ENCODE results near the gene ABI2.

Gene ABI2

DNA sequence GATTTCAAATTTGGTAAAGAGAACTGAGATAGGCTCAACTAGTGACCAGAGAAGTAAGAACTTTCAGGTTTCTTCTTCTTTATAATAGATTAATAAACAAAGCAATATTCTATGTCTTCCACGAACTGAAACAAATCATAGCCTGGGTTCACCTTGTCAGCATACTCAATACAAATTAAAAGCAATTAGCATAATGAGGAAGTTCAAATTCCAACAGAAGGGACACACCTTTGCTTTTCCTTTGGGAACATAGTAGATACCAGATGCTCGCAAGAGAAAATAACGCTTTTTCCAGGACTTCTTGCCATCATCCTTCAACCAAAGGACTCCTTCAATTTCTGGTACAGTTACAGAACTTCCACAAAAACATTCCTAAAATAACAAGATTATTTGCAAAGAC is 127.0 kb downstream of the ABI2 start:
- Histone ChIP-seq H3K4me3 (ENCODE audit: low read depth, low read length) (no peak overlapping the region), H3K9me3 (ENCODE audit: control insufficient read depth, insufficient read depth, low read length) (no peaks in the 10 kb centered on the region), H3K36me3 (ENCODE audit: control insufficient read depth, insufficient read depth, low read length) (no peaks in the 10 kb centered on the region), H3K4me1 (ENCODE audit: control insufficient read depth, insufficient read depth, low read length) (no peaks in the 10 kb centered on the region), H3K9ac (ENCODE audit: low read depth, low read length) (no peak overlapping the region), H3K27me3 (ENCODE audit: control insufficient read depth, insufficient read depth, low read length) (no peaks in the 10 kb centered on the region)

DNA sequence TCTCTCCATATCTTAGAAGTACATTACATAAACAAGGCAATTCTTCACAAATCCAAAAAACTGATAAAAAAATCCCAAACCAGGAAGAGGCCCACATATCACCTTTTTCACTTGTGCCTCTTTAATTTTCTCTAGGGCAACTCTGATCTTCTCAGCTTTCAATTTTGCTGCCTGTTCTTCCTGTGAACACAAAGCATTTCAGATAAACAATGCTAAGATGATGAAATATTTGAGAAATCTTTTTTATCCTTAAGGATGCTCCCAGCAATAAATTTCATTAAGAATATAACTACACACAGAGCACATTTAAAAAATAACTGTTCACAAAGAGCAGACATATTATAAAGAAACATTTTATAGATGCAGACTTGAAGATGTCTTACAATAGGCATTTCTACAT is 133.6 kb downstream of the ABI2 start:
- Histone ChIP-seq H3K27me3 (ENCODE audit: control insufficient read depth, insufficient read depth, low read length) (no peaks in the 10 kb centered on the region), H3K9me3 (ENCODE audit: control insufficient read depth, insufficient read depth, low read length) (no peaks in the 10 kb centered on the region), H3K4me1 (ENCODE audit: control insufficient read depth, insufficient read depth, low read length) (no peaks in the 10 kb centered on the region), H3K9ac (ENCODE audit: low read depth, low read length) (no peak overlapping the region), H3K4me3 (ENCODE audit: low read depth, low read length) (no peak overlapping the region), H3K36me3 (ENCODE audit: control insufficient read depth, insufficient read depth, low read length) (no peaks in the 10 kb centered on the region)

DNA sequence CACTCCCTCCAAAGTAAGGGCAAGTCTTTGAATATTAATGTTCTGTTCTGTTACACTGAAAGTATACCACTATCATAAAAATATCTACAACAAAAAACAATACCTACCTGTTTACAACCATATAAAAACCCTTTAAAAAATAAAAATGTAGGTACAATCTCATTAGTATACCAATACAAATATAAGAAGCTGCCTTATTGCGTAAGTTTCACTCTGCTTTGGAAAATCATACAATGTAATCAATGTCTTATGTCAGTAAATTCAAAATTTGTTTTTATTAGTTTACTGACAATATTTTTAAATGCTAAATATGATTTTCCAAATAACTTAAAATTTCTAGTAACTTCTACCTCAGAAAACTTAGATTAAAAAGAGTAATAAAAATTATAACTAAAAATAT is 134.1 kb downstream of the ABI2 start:
- Histone ChIP-seq H3K9me3 (ENCODE audit: control insufficient read depth, insufficient read depth, low read length) (no peaks in the 10 kb centered on the region), H3K4me3 (ENCODE audit: low read depth, low read length) (no peak overlapping the region), H3K27me3 (ENCODE audit: control insufficient read depth, insufficient read depth, low read length) (no peaks in the 10 kb centered on the region), H3K4me1 (ENCODE audit: control insufficient read depth, insufficient read depth, low read length) (no peaks in the 10 kb centered on the region), H3K9ac (ENCODE audit: low read depth, low read length) (no peak overlapping the region), H3K36me3 (ENCODE audit: control insufficient read depth, insufficient read depth, low read length) (no peaks in the 10 kb centered on the region)

DNA sequence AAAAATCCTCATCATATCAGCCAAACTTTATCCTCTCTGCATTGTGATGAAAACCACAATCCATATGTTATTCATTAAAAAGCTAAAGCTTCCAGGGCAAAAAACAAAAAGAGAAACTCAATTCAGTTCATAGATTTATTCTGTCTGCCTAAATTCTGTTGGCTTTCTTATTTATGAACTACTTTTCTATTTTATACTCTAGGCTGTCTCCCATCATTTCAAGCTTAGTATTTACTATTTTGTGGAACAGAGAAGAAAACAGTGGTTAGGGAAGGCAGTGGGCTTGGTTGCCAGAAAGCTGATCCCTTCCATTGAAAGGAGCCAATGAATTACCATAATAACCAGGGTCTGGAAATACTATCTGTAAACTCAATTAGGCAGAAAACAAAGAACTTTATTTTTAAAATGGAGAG is 135.1 kb downstream of the ABI2 start:
- Histone ChIP-seq H3K4me3 (ENCODE audit: low read depth, low read length) (no peak overlapping the region), H3K9ac (ENCODE audit: low read depth, low read length) (no peak overlapping the region), H3K4me1 (ENCODE audit: control insufficient read depth, insufficient read depth, low read length) (no peaks in the 10 kb centered on the region)

DNA sequence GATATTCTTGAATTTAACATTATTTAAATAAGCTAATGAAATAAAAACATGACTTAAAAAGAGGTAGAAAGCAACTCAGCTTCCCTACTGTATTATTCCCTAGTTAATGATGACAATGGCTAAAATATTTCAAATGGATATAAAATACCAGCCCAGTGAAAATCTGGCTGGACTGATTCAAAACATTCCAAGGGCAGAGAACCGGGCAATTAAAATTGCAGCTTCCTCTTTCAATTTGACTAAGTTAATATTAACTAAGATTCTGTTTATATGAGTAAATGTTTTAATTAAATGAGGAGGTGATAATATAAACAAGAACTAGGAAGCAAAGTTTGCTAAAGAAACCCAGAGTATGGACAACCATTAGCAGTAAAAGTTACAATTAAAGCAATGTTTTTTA is 141.4 kb downstream of the ABI2 start:
- Histone ChIP-seq H3K27me3 (ENCODE audit: control insufficient read depth, insufficient read depth, low read length) (no peaks in the 10 kb centered on the region), H3K9ac (ENCODE audit: low read depth, low read length) (no peak overlapping the region)

More for the DNA sequence above, 135.1 kb downstream of the ABI2 start:
- H3K36me3 ChIP-seq (ENCODE audit: control insufficient read depth, insufficient read depth, low read length) = no peaks in the 10 kb centered on the region
- no peaks in the 10 kb centered on the region for H3K9me3 ChIP-seq (ENCODE audit: control insufficient read depth, insufficient read depth, low read length)
- H3K27me3 ChIP-seq (ENCODE audit: control insufficient read depth, insufficient read depth, low read length) = no peaks in the 10 kb centered on the region

DNA sequence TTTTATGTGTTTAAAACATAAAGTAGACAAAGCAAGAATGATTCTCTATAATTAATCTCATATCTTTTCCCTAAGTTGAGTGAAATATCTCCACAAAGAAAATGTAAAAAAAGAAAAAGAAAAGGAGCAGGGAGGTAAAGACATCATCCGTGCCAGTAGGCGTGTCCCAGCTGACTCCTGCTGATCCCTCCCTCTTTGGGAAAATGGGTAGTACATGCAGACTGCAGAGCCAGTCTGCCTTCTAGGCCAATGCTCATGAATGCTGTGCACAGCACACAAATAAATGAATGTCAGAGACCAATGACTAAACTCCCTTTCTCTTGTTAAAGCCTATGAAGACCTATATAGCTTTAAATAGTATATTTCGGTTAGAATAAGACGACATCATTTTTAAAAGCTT is 142.2 kb downstream of the ABI2 start:
- Histone ChIP-seq H3K9ac (ENCODE audit: low read depth, low read length) (no peak overlapping the region), H3K4me1 (ENCODE audit: control insufficient read depth, insufficient read depth, low read length) (no peaks in the 10 kb centered on the region)

More for the DNA sequence above, 141.4 kb downstream of the ABI2 start:
- H3K4me3 ChIP-seq (ENCODE audit: low read depth, low read length) = no peak overlapping the region
- no peaks in the 10 kb centered on the region for H3K9me3 ChIP-seq (ENCODE audit: control insufficient read depth, insufficient read depth, low read length)
- H3K36me3 ChIP-seq (ENCODE audit: control insufficient read depth, insufficient read depth, low read length) = no peaks in the 10 kb centered on the region
- no peaks in the 10 kb centered on the region for H3K4me1 ChIP-seq (ENCODE audit: control insufficient read depth, insufficient read depth, low read length)

DNA sequence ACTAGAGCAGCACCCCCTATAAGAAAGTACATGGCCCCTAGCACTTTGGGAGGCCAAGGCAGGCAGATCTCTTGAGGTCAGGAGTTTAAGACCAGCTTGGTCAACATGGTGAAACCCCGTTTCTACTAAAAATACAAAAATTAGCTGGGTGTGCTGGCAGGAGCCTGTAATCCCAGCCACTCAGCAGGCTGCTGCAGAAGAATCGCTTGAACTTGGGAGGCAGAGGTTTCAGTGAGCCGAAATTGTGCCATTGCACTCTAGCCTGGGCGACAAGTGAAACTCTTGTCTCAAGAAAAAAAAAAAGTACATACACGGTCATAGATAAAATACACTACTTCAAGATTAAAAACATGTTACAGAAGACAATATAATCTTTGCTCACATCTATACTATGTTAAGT is 143.1 kb downstream of the ABI2 start:
- no peaks in the 10 kb centered on the region for H3K27me3 ChIP-seq (ENCODE audit: control insufficient read depth, insufficient read depth, low read length)
- no peak overlapping the region for H3K9ac ChIP-seq (ENCODE audit: low read depth, low read length)
- H3K4me3 ChIP-seq (ENCODE audit: low read depth, low read length) = no peak overlapping the region
- H3K4me1 ChIP-seq (ENCODE audit: control insufficient read depth, insufficient read depth, low read length) = no peaks in the 10 kb centered on the region
- no peaks in the 10 kb centered on the region for H3K9me3 ChIP-seq (ENCODE audit: control insufficient read depth, insufficient read depth, low read length)
- H3K36me3 ChIP-seq (ENCODE audit: control insufficient read depth, insufficient read depth, low read length) = no peaks in the 10 kb centered on the region

More for the DNA sequence above, 142.2 kb downstream of the ABI2 start:
- no peaks in the 10 kb centered on the region for H3K27me3 ChIP-seq (ENCODE audit: control insufficient read depth, insufficient read depth, low read length)
- no peaks in the 10 kb centered on the region for H3K36me3 ChIP-seq (ENCODE audit: control insufficient read depth, insufficient read depth, low read length)
- no peaks in the 10 kb centered on the region for H3K9me3 ChIP-seq (ENCODE audit: control insufficient read depth, insufficient read depth, low read length)
- no peak overlapping the region for H3K4me3 ChIP-seq (ENCODE audit: low read depth, low read length)

DNA sequence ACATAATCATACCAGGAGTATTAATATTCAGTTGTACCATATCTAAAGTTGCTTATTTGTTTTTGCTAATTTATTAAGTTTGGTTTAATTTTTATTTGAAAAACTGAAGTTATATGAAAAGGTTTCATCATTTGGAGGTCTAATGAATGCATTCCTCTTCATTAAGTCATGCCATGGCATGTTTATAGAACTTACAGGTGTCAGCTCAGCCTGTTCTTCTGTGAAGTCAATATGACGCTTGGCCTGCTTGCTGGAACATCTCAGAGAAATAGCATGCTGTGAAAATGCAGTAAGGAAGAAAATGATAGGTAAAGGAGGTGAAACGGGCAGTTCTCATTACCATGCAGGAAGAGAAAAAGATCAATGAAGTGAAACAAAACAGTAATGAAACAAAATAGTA is 148.7 kb downstream of the ABI2 start:
- Histone ChIP-seq H3K27me3 (ENCODE audit: control insufficient read depth, insufficient read depth, low read length) (no peaks in the 10 kb centered on the region), H3K4me3 (ENCODE audit: low read depth, low read length) (no peak overlapping the region)

DNA sequence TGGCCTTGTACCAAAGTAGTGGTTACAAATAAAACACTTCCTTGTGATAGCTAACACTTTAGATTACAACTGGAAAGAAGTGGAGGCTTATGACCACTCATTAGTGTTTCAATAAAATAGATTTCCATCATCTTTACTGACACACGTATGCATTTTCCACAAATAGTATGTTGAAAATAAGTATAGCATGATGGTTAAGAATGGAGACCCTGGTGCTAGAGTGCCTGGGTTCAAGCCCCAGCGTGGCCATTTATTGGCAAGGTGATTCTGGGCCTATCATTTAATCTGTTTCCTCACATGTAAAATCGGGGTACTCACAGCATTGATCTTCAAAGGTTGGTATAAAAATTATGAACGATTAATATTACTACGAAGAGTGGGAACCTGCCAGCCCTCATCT is 152.4 kb downstream of the ABI2 start:
- Histone ChIP-seq H3K4me3 (ENCODE audit: low read depth, low read length) (no peak overlapping the region), H3K36me3 (ENCODE audit: control insufficient read depth, insufficient read depth, low read length) (no peaks in the 10 kb centered on the region), H3K9me3 (ENCODE audit: control insufficient read depth, insufficient read depth, low read length) (no peaks in the 10 kb centered on the region), H3K27me3 (ENCODE audit: control insufficient read depth, insufficient read depth, low read length) (no peaks in the 10 kb centered on the region), H3K9ac (ENCODE audit: low read depth, low read length) (no peak overlapping the region), H3K4me1 (ENCODE audit: control insufficient read depth, insufficient read depth, low read length) (peaks cover 6% of the 10 kb centered on the region)

More for the DNA sequence above, 148.7 kb downstream of the ABI2 start:
- H3K9ac ChIP-seq (ENCODE audit: low read depth, low read length) = no peak overlapping the region
- H3K9me3 ChIP-seq (ENCODE audit: control insufficient read depth, insufficient read depth, low read length) = no peaks in the 10 kb centered on the region
- H3K36me3 ChIP-seq (ENCODE audit: control insufficient read depth, insufficient read depth, low read length) = no peaks in the 10 kb centered on the region
- H3K4me1 ChIP-seq (ENCODE audit: control insufficient read depth, insufficient read depth, low read length) = no peaks in the 10 kb centered on the region

DNA sequence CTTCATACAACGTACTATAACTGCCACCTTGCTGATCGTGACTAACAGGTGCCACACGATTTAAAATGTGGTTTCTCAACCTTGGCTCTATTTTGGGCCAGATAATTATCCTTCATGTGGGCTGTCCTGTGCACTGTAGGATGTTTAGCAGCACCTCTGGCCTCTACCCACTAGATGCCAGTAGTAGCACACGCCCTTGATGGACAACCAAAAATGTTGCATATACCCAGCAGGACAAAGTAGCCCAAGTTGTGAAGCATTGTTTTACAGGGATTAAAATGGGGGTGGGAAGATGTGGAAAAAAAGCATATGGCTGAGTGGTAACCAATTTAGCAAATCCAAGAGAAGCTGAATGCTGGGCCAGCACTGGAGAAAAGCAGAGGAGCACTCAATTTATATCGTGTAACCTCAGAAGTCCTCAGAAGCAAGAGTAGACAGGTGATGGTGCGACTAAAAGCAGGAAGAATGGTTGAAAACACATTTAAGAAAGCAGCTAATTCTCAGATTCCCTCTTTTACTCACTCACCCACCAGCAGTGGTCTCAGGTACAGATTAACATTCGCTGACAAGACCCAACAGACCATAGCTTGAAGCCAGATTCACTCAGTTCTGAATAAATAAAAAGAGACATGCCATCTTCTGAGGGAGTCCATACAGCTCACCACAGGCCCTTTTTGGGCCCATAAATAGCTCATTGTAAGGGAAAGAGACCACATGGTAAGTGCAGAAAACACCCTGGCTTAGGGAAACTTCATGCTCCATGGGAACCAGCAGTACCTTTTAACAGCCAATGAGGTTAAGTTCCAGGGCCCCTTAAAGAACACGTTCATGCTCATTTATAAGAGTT is 156.3 kb downstream of the ABI2 start:
- Histone ChIP-seq H3K9ac (ENCODE audit: low read depth, low read length) (no peak overlapping the region), H3K4me3 (ENCODE audit: low read depth, low read length) (no peak overlapping the region), H3K9me3 (ENCODE audit: control insufficient read depth, insufficient read depth, low read length) (no peaks in the 10 kb centered on the region), H3K36me3 (ENCODE audit: control insufficient read depth, insufficient read depth, low read length) (no peaks in the 10 kb centered on the region), H3K27me3 (ENCODE audit: control insufficient read depth, insufficient read depth, low read length) (no peaks in the 10 kb centered on the region), H3K4me1 (ENCODE audit: control insufficient read depth, insufficient read depth, low read length) (peaks cover 6% of the 10 kb centered on the region)

DNA sequence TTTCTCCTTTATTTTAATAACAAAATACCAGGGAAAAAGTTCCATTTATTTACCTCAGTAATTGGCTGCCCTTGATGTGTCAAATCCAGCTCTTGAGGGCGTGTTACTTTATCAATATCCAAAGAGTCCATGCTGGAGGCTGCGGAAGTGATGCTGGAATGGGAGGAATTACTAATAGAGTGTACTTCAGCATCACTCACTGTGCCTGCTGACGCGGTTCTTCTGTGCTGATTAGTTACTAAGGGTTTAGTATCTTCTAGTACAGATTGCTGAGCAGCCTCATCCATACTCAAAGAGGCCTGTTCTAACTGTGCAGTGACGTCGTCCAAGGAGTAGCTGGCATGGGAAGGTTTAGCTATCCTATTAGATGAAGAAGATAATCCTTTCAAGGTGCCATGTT is 161.3 kb downstream of the ABI2 start:
- H3K4me1 ChIP-seq (ENCODE audit: control insufficient read depth, insufficient read depth, low read length) = peaks cover 3% of the 10 kb centered on the region
- no peaks in the 10 kb centered on the region for H3K36me3 ChIP-seq (ENCODE audit: control insufficient read depth, insufficient read depth, low read length)
- no peaks in the 10 kb centered on the region for H3K9me3 ChIP-seq (ENCODE audit: control insufficient read depth, insufficient read depth, low read length)
- no peak overlapping the region for H3K4me3 ChIP-seq (ENCODE audit: low read depth, low read length)
- no peaks in the 10 kb centered on the region for H3K27me3 ChIP-seq (ENCODE audit: control insufficient read depth, insufficient read depth, low read length)
- H3K9ac ChIP-seq (ENCODE audit: low read depth, low read length) = no peak overlapping the region

DNA sequence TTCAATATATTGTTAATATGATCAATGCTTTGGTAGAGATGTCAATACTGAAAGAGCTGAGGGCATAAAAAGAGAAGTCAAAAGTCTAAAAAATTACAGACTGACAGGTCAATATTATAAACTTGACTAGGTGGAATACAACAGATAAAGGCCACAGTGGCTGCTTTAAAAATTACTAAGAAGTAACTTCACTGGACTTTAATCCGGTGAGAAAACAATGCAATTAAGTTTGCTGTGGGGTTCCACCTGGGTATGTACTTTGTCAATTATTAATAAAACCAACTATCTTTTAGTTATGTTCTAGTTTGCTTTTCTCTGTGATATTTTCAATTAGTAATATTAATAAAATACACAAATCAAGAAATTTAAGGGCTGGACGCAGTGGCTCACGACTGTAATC is 162.2 kb downstream of the ABI2 start:
- H3K27me3 ChIP-seq (ENCODE audit: control insufficient read depth, insufficient read depth, low read length) = no peaks in the 10 kb centered on the region
- no peak overlapping the region for H3K4me3 ChIP-seq (ENCODE audit: low read depth, low read length)
- no peaks in the 10 kb centered on the region for H3K36me3 ChIP-seq (ENCODE audit: control insufficient read depth, insufficient read depth, low read length)
- no peak overlapping the region for H3K9ac ChIP-seq (ENCODE audit: low read depth, low read length)
- H3K4me1 ChIP-seq (ENCODE audit: control insufficient read depth, insufficient read depth, low read length) = no peaks in the 10 kb centered on the region
- no peaks in the 10 kb centered on the region for H3K9me3 ChIP-seq (ENCODE audit: control insufficient read depth, insufficient read depth, low read length)

All from iPS-15b (cell line).